HG02610 (cell line): Measurements from ENCODE around the gene PLEKHG7.
"Not testable (repeated sequence)": the region's sequence is repeated elsewhere in the genome, so short reads cannot be mapped to it uniquely, and the experiment has no call there.

Experiments
- ATAC-seq: cut with Tn5 transposase; IDR thresholded peaks from one replicate; pipeline ENCODE4 v1.9.1; 2021; ENCODE audit warnings: mild to moderate bottlenecking, moderate library complexity; ENCODE audit not compliant: unreplicated experiment

The PLEKHG7 gene

GRCh38 chr12:92794356-92794755, 91.6 kb downstream of the PLEKHG7 start:
- ATAC-seq = not testable (repeated sequence)

GRCh38 chr12:92794814-92795213, 92.0 kb downstream of the PLEKHG7 start:
- ATAC-seq = no peak

GRCh38 chr12:92796650-92797049, 93.9 kb downstream of the PLEKHG7 start:
- no peak for ATAC-seq

GRCh38 chr12:92802906-92803305, 100.1 kb downstream of the PLEKHG7 start:
- no peak for ATAC-seq

GRCh38 chr12:92803903-92804302, 101.1 kb downstream of the PLEKHG7 start:
- ATAC-seq = no peak

- ATAC-seq = peak; percentile 65
These were observed 107.6 kb downstream of the PLEKHG7 start for GRCh38 chr12:92810370-92810769.

GRCh38 chr12:92814584-92814983, 111.8 kb downstream of the PLEKHG7 start:
- ATAC-seq = no peak

GRCh38 chr12:92821142-92821541, 118.4 kb downstream of the PLEKHG7 start:
- no peak for ATAC-seq
